HCT116 (cell line): Measurements from ENCODE around the gene VPS26A. TPM values are rescaled to one million over a fixed set of nuclear protein-coding genes. Genes with fewer than 3 reads are reported as not detected.
A peak's percentile ranks its signal among the peaks of the same experiment; 100 is the strongest.

ENCODE experiments used
- ATAC-seq: fragments of 200-7000 bp; cut with Tn5 transposase; 2 replicates; pipeline ENCODE4 v1.9.1; 2020; ENCODE audit warnings: mild to moderate bottlenecking, moderate library complexity
- BruUV-seq: library from RNA; stranded (reverse); fragments of 400-500 nt; replicated peaks from 2 replicates; lab custom pipeline; 2021; lab: Mats Ljungman, UMichigan
- CTCF ChIA-PET: fragments of 300-600 bp; sonication (Branson Sonifier 250); formaldehyde crosslinking; loops from one replicate; lab custom pipeline; 2021; ENCODE audit warnings: antibody characterized with exemption; lab: Charles Lee
- POLR2A ChIA-PET: fragments of 300-600, 350-600 bp; sonication (Branson Sonifier 250); formaldehyde crosslinking; loops from one replicate; lab custom pipeline; 2021; ENCODE audit warnings: antibody characterized with exemption; lab: Charles Lee
- RAD21 ChIA-PET, 2 experiments: fragments of 300-600 bp; sonication (Branson Sonifier 250); formaldehyde crosslinking; loops; one replicate each; lab custom pipeline; 2023; ENCODE audit warnings: low total read pairs in 2 of 2; ENCODE audit not compliant: uncharacterized antibody in 2 of 2, unreplicated experiment in 2 of 2, low non-redundant PET in 1 of 2; lab: Charles Lee
- DNase-seq: peaks from one replicate; pipeline ENCODE4 v3.0.0-alpha.2; 2010; ENCODE audit warnings: low read depth, low spot score
- H2AFZ ChIP-seq: fragments of 200-600 bp; shearing (Covaris generic), sonication (generic); 2 replicates; pipeline ENCODE4 v1.6.1; 2017; ENCODE audit warnings: low read depth, mixed run types, mixed read lengths, antibody characterized with exemption, low read length; ENCODE audit not compliant: poor library complexity, severe bottlenecking
- H3K27ac ChIP-seq: 2 replicates; pipeline ENCODE4 v1.5.1; 2012; ENCODE audit warnings: low read depth, low read length
- H3K27me3 ChIP-seq: fragments of 200-600 bp; sonication (generic); 2 replicates; pipeline ENCODE4 v1.6.1; 2016; ENCODE audit warnings: mixed run types, low read length, mixed read lengths; ENCODE audit not compliant: insufficient read depth
- H3K36me3 ChIP-seq, 2 experiments: fragments of 200-500 bp in 1 of 2; fragments of 200-600 bp in 1 of 2; sonication (Bioruptor generic) in 1 of 2; sonication (generic) in 1 of 2; 2 replicates each; pipeline versions ENCODE4 v1.5.1 to v1.6.1; 2014 to 2016; ENCODE audit warnings: low read length in 2 of 2, inconsistent platforms in 1 of 2, mixed read lengths in 1 of 2, mixed run types in 1 of 2; ENCODE audit not compliant: insufficient read depth in 2 of 2, control insufficient read depth in 1 of 2
- H3K4me1 ChIP-seq, 2 experiments: fragments of 200-600 bp in 1 of 2; sonication (generic) in 1 of 2; 2 replicates each; pipeline versions ENCODE4 v1.5.1 to v1.6.1; 2012 to 2017; ENCODE audit warnings: low read length in 2 of 2, inconsistent platforms in 1 of 2, mild to moderate bottlenecking in 1 of 2, mixed read lengths in 1 of 2, mixed run types in 1 of 2, moderate library complexity in 1 of 2; ENCODE audit not compliant: insufficient read depth in 2 of 2, control insufficient read depth in 1 of 2
- H3K4me2 ChIP-seq: fragments of 200-600 bp; sonication (generic); 2 replicates; pipeline ENCODE4 v1.6.1; 2017; ENCODE audit warnings: mixed run types, low read length, mixed read lengths
- H3K4me3 ChIP-seq, 2 experiments: fragments of 200-600 bp in 1 of 2; sonication (generic) in 1 of 2; replicated peaks in 1 of 2; 2 replicates each; pipeline ENCODE4 v1.5.1; 2011 to 2016; ENCODE audit warnings: low read length in 2 of 2, control low read depth in 1 of 2, low read depth in 1 of 2, mild to moderate bottlenecking in 1 of 2, mixed read lengths in 1 of 2, mixed run types in 1 of 2
- H3K79me2 ChIP-seq: fragments of 200-600 bp; sonication (generic); 2 replicates; pipeline ENCODE4 v1.6.1; 2017; ENCODE audit warnings: mild to moderate bottlenecking, mixed run types, low read length, moderate library complexity, mixed read lengths; ENCODE audit not compliant: insufficient read depth
- H3K9ac ChIP-seq: fragments of 200-600 bp; sonication (generic); 2 replicates; pipeline ENCODE4 v1.6.1; 2016; ENCODE audit warnings: low read length, mixed read lengths
- H3K9me2 ChIP-seq: fragments of 200-600 bp; sonication (generic), shearing (Covaris generic); 2 replicates; pipeline ENCODE4 v1.6.1; 2017; ENCODE audit warnings: mixed run types, mild to moderate bottlenecking, moderate library complexity; ENCODE audit not compliant: insufficient read depth
- H3K9me3 ChIP-seq, 2 experiments: fragments of 200-500 bp in 1 of 2; fragments of 200-600 bp in 1 of 2; sonication (Bioruptor generic) in 1 of 2; sonication (generic) in 1 of 2; 2 replicates each; pipeline ENCODE4 v1.6.1; 2014 to 2017; ENCODE audit warnings: low read length in 2 of 2, mixed read lengths in 2 of 2, inconsistent platforms in 1 of 2, low read depth in 1 of 2, mild to moderate bottlenecking in 1 of 2, mixed run types in 1 of 2, moderate library complexity in 1 of 2; ENCODE audit not compliant: control insufficient read depth in 1 of 2, insufficient read depth in 1 of 2
- H4K20me1 ChIP-seq: fragments of 200-600 bp; sonication (generic), shearing (Covaris generic); 2 replicates; pipeline ENCODE4 v1.6.1; 2017; ENCODE audit warnings: mixed run types, mild to moderate bottlenecking, moderate library complexity; ENCODE audit not compliant: insufficient read depth
- CBX3 ChIP-seq: IDR thresholded peaks from 2 replicates; pipeline ENCODE4 v1.6.1; 2012; ENCODE audit warnings: low read depth
- EGR1 ChIP-seq: IDR thresholded peaks from 2 replicates; pipeline ENCODE4 v1.6.1; 2012; ENCODE audit warnings: low read depth
- ELF1 ChIP-seq: IDR thresholded peaks from 2 replicates; pipeline ENCODE4 v1.6.1; 2012; ENCODE audit warnings: low read depth, borderline replicate concordance
- EZH2 ChIP-seq: fragments of 200-600 bp; sonication (generic); IDR thresholded peaks from 2 replicates; pipeline ENCODE4 v1.6.1; 2017; ENCODE audit warnings: antibody characterized with exemption, mixed run types
- FOSL1 ChIP-seq: IDR thresholded peaks from 2 replicates; pipeline ENCODE4 v1.6.1; 2012; ENCODE audit warnings: low read depth
- JUND ChIP-seq: IDR thresholded peaks from 2 replicates; pipeline ENCODE4 v1.6.1; 2012
- POLR2A ChIP-seq: IDR thresholded peaks from 2 replicates; pipeline ENCODE4 v1.7.0; 2011; ENCODE audit warnings: borderline replicate concordance; ENCODE audit not compliant: insufficient read depth, insufficient read length; ENCODE audit errors: extremely low read depth
- POLR2AphosphoS5 ChIP-seq: IDR thresholded peaks from 2 replicates; pipeline ENCODE4 v1.6.1; 2011; ENCODE audit warnings: mild to moderate bottlenecking, low read depth, low read length, moderate library complexity
- REST ChIP-seq: IDR thresholded peaks from 2 replicates; pipeline ENCODE4 v1.6.1; 2012; ENCODE audit warnings: low read depth
- SIN3A ChIP-seq: IDR thresholded peaks from 2 replicates; pipeline ENCODE4 v1.6.1; 2012; ENCODE audit warnings: low read depth
- SP1 ChIP-seq: IDR thresholded peaks from 2 replicates; pipeline ENCODE4 v1.6.1; 2012; ENCODE audit warnings: low read depth
- SRF ChIP-seq: IDR thresholded peaks from 2 replicates; pipeline ENCODE4 v1.6.1; 2012; ENCODE audit warnings: low read depth
- TCF7L2 ChIP-seq: IDR thresholded peaks from 2 replicates; pipeline ENCODE4 v1.7.0; 2011; ENCODE audit warnings: borderline replicate concordance, inconsistent platforms; ENCODE audit not compliant: insufficient read depth, insufficient read length; ENCODE audit errors: extremely low read depth
- ZBTB33 ChIP-seq: IDR thresholded peaks from 2 replicates; pipeline ENCODE4 v1.6.1; 2011; ENCODE audit warnings: mild to moderate bottlenecking, low read length, moderate library complexity; ENCODE audit not compliant: insufficient replicate concordance; ENCODE audit errors: extremely low read depth
- ZFX ChIP-seq: fragments of 450-650 bp; IDR thresholded peaks from 2 replicates; pipeline ENCODE4 v1.6.1; 2017
- ZNF274 ChIP-seq: fragments of 200-500 bp; sonication (Bioruptor generic); IDR thresholded peaks from 2 replicates; pipeline ENCODE4 v1.6.1; 2014; ENCODE audit warnings: mild to moderate bottlenecking, low read depth, low read length, inconsistent platforms
- intact Hi-C: fragments of 100-400 bp; cut with micrococcal nuclease; formaldehyde crosslinking; loops from 2 replicates; pipeline ENCODE4 v1.10.0; 2022
- total RNA-seq: library from RNA; stranded (reverse); gene quantifications from one replicate; pipeline ENCODE4 v1.2.1, GENCODE V29; 2021; ENCODE audit not compliant: unreplicated experiment

VPS26A gene
- total RNA-seq, 1 experiment from 2014 or later: 65.1 TPM

DNA sequence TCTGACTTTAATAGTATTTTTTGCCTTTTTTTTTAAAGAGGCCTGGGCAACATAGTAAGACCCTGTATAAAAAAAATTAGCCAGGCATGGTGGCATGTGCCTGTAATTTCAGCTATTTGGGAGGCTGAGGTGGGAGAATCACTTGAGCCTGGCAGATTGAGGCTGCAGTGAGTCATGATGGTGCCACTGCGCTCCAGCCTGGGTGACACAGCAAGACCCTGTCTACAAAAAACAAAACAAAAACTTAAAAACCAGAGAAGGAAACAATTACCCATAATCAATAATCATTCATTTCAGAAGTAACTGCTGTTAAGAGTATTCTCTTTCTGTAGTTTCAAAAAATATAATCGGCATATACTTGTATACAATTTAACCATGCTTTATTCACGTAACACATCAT, 28.0 kb downstream of the VPS26A start:
- H4K20me1 ChIP-seq: no peaks in the 10 kb centered on the region
- no peak overlapping the region for H3K4me2 ChIP-seq
- H3K4me3 ChIP-seq: no peak overlapping the region
- ChIA-PET POLR2A (no interaction called here), RAD21 (no interaction called here), CTCF (no interaction called here)
- no peak for ATAC-seq
- intact Hi-C loops: no loop called here
- no peaks in the 10 kb centered on the region for H3K9me2 ChIP-seq
- peaks cover 53% of the 10 kb centered on the region for H3K79me2 ChIP-seq
- BruUV-seq: no TSS peak
- no peak overlapping the region for H3K27ac ChIP-seq
- H3K9ac ChIP-seq: no peak overlapping the region
- no peaks in the 10 kb centered on the region for H3K9me3 ChIP-seq
- TF ChIP-seq POLR2A: no peak
- 0 out of 2 replicates have a peak, but pooled peaks have one; percentile 8 for TF ChIP-seq FOSL1
- no peak overlapping the region for H2AFZ ChIP-seq
- H3K36me3 ChIP-seq: no peaks in the 10 kb centered on the region
- no peaks in the 10 kb centered on the region for H3K27me3 ChIP-seq
- no peak for DNase-seq
- peaks cover 25 to 37% of the 10 kb centered on the region in 2 experiments for H3K4me1 ChIP-seq

DNA sequence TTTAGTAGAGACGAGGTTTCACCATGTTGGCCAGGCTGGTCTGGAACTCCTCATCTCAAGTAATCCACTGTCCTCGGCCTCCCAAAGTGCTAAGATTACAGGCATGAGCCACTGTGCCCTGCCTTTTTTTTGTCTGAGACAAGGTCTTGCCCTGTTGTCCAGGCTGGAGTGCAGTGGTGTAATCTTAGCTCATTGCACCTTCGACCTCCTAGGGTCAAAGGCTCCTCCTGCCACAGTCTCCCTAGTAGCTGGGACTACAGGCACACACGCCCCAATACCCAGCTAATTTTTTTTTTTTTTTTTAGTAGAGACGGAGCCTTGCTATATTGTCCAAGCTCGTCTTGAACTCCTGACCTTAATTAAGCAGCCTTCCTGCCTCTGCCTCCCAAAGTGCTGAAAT, 29.2 kb downstream of the VPS26A start:
- CTCF ChIA-PET: no interaction called here
- DNase-seq (no peak), ATAC-seq (peak; percentile 31)
- BruUV-seq: no TSS peak
- Histone ChIP-seq H3K27me3 (no peaks in the 10 kb centered on the region), H4K20me1 (no peaks in the 10 kb centered on the region), H2AFZ (no peak overlapping the region), H3K9ac (0 out of 2 replicates have a peak overlapping the region, but pooled peaks have one; percentile 12), H3K4me2 (peak overlapping the region; percentile 69), H3K27ac (peak overlapping the region; percentile 18), H3K79me2 (peaks cover 40% of the 10 kb centered on the region), H3K9me3 (no peaks in the 10 kb centered on the region), H3K36me3 (no peaks in the 10 kb centered on the region), H3K4me3 (no peak overlapping the region), H3K4me1 (peaks cover 25 to 37% of the 10 kb centered on the region in 2 experiments), H3K9me2 (no peaks in the 10 kb centered on the region)
- RAD21 ChIA-PET: no interaction called here
- TF ChIP-seq SRF (no peak), ZNF274 (no peak), TCF7L2 (no peak), ZFX (no peak), CBX3 (no peak), REST (no peak), POLR2A (no peak), ELF1 (no peak), SIN3A (no peak), SP1 (no peak), EGR1 (no peak), ZBTB33 (no peak), JUND (no peak), EZH2 (no peak), POLR2AphosphoS5 (no peak)
- intact Hi-C loops: no loop called here
- POLR2A ChIA-PET: interaction anchor here (0.9 kb wide), 1 partner anchor 21 kb away, joined by 3 read pairs; no protein-coding TSS in a partner anchor
